ENCODE measurements around the gene SMIM12.

SMIM12 gene, protein sequence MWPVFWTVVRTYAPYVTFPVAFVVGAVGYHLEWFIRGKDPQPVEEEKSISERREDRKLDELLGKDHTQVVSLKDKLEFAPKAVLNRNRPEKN

DNA sequence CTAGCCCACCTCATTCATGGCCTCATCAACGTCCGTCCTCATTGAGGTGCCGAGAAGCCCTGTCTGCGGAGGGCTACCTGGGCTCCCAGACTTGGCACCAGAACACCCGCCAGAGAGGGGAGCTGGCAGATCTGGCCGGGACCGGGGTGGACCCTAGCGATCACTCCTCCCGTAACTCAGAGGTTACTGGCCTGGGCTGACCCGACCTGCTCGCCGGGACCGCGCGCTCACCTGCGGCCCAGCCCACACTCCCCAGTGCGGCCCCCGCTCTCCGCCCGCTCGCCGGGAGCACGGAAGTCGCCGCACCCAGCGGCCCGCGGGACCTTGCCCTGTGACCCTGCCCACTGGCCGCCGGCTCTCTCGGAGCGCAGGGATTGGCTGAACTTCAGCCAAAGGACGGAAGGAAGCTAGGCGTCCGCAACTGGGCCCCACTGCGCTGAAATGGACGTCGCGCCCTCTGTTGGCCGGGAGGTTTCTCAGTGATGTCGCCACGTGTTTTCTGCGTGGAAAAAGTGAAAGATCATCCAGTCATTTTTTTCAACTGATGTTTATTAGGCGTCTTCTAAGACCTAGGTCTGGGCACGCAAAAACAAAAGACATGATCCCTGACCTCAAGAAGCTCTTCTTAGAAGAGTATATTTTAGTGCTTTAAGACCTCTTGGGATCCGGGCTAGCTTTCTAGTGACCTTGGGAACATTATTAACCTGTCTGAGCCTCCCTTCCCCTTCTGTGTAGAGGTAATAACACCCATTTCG, at the start of gene SMIM12:
Gene SMIM12 (minus strand): TSS at position 304 of the 755 bp plus-strand sequence. CDS start 3,772 bp downstream, outside the sequence.
- peak; percentile 86 to 91 for DNase-seq

DNA sequence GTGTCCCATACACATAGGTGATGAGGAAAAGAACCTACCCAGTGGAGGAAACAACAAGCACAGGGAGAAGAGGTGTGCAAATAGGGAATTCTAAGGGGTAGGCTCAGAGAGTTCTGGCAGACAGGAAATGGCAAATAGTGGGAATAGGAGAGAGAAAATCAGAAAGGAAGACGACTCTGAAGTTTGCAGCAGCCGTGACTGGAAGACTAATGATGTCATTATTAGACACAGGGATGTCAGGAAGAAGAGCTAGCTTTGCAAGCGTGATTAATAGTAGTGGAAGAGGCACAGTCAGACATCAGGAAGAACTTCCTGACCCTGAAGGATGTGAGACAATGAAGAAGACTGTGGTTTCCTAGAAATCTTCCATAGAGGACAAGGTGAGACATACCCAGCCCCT, 48.8 kb upstream of the SMIM12 start:
- DNase-seq = no peak

DNA sequence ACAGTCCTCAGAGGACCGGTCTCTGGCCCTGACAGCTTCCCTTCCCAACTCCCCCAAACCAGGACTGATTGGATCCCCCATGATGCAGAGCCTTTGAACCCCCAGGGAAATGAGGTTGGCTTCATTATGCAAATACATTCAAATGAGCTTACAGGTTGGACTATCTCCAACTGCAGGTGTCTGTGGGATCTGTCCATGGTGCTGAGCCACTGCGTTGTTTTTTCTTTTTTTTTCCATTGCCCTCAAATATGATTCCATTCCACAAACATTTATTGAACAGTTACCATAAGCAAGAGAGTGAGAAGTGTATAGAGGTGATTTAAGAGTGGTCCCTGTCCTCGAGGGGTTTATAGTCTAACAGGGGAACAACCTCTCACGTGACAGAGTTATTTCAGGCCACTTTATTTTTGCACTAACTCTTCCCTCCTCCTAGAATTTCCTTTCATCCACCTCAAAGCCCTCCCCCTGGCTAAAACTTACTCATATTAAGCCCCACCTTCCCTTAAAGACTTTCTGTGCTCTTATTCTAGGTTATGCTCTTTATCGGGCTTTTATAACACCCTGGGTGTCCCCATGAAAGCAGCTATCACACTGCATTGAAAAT, 48.0 kb upstream of the SMIM12 start:
- DNase-seq = peak in 1 of 2 experiments; percentile 3

DNA sequence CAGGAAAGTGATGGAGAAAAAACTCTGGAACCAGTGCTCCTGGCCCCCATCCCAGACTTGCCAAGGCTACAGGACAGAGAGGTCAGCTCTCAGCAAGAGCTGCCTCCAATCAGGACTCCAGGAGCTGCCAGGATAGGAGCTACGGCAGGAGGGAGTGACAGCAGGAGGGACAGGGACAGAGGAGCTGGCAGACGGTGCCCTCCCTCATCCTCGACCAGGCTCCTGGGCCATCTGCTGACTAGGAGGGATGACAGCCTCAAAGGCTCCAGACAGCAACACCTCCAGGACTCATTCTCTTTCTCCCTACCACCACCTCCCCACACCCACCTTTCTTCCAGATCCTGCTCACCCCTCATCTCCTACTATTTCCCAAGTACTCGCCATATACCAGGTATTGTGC, 47.2 kb upstream of the SMIM12 start:
- no peak for DNase-seq

DNA sequence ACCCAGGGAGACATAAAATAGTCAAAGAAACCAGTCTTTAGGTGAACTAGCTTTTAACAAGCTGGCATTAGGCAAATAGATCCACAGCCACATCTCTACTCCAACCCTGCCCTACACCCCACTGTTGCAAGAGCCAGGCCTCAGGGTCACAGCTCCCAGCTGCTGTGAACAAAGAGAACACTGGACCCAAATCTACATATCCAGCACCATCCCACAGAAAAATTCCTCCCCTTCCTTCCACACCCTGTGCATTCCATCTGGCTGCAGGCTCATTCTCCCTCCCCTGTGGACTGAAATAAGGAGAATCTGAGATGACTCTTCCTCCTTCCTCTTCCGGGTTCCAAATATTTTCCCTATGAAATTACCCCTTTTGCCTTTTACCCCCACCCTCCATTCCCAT, 46.7 kb upstream of the SMIM12 start:
- no peak for DNase-seq

DNA sequence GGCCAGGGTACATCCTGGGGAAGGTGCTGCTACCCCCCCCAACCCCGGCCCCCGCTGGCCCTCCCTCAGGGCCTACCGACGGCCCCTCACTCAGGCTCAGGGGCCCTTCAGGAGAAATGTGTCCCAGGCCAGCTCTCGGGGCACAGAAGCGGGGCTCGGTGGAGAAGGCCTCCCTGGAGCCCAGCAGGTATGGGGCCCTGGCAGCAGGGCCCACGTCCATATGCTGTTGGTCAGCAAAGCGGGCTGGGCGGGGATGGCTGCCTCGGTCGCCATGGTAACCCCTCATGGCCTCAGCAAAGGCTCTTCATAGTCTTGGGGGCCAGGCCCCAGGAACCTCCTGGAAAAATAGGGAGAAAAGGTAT, 45.5 kb upstream of the SMIM12 start:
- no peak for DNase-seq

DNA sequence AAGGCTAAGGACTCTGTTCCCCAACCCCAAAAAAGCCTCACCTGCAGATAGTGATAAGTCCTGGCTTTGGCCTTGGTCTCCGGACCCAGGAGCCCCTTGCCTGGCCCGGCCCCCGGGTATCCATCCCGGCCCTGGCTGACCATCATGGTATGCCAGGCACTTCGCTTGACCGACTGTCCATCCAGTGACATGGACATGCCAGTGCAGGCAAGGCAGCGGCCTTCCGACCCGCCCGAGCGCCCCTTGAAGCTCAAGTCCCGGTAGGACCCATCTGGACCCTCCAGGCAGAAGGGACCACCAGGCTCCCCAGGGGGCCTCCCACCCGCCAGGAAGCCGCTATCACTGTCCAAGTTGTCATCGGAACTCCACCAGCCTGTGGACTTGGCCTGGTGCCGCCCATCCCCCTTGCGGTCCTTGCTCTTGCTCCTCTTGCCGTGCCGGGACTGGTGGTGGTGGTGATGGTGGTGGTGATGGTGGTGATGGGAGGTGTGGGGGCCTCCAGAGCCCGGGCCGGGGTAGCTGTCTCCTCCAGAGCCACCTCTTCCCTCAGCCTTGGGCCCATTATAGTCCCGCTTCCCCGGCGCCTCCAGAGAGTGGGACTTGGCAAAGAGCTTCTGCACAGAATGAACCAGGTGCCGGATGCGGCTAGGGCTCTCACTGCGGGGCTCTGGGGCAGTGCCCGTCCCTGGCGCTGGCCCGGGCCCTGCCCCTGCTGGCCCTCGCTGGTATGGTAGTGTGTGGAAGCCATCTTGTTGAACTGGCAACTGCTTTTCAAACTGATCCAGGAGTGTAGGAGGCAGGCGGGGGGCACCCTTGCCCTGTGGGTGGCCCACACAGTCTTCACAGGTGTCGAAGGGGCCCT, 44.9 kb upstream of the SMIM12 start:
- DNase-seq = no peak

DNA sequence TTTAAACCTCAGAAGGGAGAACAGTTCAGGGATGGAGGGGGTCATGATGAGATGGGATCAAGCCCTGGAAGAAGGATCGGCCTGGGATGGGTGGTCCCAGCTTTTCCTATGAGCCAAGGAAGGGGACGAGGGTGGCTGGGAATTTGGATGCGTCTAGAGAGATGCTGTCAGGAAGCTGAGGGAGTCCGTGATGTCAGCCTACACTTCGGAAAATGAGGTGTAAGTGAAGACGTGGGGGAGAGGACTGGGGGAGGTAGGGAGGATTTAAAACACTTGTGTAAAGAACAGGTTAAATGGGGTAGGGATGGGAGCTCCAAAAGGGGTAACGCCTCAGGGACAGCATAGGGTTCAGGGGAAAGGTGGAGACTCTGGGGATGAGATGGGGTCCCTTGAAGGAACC, 42.4 kb upstream of the SMIM12 start:
- no peak for DNase-seq

DNA sequence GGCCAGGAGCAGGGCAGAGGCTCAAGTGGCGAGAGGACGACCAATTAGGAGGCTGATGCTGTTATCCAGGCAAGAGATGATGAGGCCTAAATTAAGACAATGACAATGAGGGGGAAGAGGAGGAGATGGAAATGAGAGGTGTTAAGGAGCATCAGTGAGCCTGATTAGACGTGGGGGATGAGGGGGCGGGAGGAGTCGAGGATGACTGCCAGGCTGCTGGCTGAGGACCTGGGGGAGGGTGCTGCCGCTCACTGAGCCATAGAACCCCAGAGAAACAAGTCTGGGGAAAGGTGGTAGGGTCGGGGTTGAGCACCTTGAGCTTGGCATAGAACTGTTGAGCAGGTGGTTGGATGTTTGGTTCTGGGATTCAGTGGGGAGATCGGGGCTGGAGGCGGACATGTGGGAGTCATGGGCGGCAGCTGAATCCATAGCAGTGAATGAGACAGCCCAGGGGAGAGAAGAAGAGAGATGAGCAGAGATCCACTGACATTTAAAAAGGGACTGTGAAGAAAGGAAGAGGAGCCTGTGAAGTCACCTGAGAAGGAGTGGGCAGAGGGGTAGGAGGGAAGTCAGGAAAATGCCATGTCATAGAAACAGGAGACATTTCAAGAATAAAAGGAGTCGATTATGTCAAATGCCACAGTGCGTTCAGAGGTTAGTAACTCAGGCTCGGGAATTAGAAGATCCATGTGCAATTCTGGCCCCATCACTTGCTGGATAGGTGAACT, 41.4 kb upstream of the SMIM12 start:
- no peak for DNase-seq

DNA sequence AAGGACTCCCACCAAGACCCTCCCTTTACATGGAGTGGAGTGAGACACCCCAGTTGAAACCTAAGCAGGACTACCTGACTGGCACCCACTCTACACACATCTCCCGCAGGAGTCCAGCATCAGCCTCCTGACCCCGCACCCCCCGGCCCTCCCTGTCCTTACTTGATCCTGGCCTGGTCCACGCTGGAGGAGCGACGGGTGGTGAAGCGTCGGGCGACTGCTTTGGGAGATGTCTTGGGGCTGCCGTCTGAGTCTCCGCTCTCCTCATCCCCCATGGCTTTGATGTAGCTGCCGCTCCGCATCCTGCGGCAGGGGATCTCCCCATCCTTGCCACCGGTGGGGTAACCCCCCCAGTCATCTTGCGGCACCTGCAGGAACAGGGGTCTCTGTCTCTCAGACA, 40.4 kb upstream of the SMIM12 start:
- DNase-seq = no peak

DNA sequence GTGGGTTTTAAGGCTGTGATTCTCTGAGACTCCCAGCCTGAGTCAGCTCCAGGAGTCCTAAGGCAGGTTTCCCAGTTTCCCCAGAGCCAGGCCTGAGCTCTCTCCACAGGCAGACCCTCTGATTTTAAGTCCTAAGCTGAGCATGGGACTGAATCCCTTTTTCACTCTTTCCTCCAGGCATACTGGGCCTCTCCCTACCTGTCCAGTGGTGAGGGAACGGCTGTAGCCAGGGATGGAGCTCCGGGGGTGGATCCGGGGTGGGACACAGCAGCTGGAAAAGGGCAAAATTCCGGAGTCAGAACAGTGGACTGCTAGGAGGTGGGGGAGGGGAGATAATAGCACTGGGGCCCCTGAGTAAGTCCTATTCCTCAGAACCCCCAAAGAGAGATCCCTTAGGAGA, 39.9 kb upstream of the SMIM12 start:
- no peak for DNase-seq

DNA sequence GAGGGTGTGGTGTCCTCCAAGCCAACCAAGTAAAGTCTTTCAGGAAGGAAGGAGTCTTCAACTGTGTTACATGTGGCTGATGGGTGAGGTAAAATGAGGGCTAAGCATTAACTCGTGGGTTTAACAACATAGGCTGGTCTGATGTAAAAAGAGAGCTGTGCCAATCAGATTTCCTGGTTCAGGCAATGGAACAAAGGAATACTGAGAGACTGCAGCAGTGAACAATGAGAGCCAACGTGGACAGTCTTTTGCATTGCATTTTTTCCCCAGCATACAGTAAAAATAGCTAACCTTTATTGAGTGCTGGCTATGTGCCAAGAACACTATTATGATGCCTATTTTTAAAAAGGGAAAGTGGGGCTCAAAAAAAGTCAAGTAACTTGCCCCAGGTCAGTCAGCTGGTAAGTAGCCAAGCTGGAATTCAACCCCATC, 38.8 kb upstream of the SMIM12 start:
- DNase-seq = no peak

DNA sequence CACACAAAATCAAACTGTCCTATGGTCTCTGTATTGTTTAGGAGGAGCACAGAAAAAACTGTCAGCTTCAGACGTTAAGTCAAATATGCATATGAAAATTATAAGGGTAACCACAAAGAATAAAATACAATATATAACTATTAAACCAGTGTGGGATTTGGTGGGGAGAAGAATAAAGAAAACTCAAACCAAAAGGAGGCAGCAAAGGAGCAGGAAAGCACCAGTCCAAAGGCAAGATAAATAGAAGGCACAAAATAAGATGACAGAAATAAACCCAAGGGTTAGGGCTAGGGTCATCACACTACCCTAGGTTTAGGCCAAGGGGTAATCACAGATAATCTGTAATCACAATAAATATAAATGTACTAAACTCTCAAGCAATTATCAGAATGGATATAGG, 37.1 kb upstream of the SMIM12 start:
- peak in 1 of 2 experiments; percentile 14 for DNase-seq

DNA sequence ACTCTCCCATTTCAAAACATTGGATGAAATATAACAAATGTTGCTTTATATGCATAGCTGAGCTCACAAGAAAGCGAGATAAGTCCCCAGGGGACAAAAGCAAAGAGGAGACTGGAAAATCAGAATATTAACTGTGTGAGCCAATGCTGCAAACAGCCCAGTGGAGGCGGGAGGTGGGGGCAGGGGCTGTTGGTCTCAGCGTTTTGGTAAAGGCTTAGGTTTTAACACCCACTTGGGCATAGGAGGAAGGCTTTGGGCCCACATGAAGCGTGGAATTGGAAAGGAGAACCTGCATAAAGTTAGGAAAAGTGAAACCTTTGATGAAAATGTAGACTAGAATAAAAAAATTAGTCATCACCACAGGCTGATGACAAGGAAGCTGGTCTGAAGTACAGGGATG, 30.2 kb upstream of the SMIM12 start:
- no peak for DNase-seq

DNA sequence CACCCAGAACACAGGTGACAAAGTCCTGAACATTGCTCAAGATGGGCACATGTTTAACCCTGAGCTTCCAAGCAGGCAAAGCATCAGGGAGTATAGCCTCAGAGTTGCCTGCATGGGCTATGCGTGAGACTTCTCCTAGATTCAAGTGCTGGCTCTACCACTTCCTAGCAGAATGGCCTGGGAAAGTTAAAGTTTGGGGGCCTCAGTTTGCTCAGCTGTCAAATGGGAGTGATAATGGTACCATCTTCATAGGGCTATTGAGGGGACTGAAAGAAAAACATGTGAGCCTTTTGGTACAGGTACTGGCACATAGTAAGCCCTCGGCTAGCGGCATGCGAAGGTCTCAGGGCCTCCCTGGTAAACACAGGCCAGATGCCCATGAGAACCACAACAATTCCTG, 28.0 kb upstream of the SMIM12 start:
- no peak for DNase-seq

DNA sequence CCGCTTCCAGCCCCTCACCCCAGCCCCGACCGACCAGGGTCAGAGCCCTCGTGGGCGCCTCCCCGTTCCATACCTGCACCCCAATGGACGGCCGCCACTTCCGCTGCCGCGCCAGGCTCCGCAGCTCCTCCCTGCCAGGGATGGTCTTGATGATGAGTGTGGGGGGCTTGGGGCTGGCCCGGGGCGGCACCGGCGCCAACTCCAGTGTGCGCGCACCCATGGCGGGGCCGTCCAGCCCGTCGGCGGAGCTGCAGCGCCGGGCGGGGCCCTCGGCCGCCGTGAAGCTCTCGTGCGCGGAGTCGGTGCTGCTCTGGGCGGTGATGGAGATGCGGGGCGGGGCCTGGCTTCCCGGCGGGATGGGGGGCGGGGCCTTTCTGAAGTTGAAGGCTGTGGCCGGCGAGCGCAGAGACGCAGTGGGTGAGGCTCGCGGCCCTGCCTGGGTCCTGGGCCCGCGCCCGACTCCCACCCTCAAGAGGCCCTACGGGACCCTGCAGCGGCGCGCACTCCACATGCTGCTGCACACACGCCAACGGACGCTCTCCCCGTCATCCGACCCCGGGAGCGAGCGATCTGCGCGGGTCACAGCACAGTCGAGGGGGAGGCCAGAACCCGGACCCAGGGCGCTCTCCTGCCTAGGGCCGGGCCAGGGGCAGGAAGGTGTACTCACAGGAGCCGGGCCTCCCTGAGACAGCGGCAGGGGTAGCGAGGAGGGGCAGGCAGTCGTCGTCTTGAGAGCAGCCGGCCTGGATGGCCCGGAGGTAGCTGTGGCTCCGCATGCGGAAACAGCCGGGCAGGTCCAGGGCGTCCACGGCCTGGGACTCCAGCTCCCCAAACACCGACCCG, 26.1 kb upstream of the SMIM12 start:
- no peak for DNase-seq

DNA sequence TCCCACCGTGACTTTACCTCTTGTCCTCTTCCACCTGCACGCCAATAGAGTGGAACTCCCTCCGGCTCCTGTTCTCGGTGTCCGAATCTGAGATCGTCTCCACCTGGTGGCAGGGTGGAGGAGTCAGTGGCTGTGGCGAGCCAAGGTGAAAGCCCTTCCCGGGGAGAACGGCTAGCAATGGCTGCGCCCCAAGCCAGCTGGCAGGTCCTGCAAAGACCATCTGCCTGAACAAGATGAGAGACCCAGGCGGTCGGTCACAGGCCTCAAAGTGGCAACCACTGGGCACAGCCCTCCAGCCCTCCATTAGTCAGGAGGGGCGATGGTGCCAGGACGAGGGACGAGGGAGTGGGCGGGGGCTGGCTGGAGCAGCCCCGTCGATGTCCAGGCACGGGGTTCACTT, 25.4 kb upstream of the SMIM12 start:
- no peak for DNase-seq

DNA sequence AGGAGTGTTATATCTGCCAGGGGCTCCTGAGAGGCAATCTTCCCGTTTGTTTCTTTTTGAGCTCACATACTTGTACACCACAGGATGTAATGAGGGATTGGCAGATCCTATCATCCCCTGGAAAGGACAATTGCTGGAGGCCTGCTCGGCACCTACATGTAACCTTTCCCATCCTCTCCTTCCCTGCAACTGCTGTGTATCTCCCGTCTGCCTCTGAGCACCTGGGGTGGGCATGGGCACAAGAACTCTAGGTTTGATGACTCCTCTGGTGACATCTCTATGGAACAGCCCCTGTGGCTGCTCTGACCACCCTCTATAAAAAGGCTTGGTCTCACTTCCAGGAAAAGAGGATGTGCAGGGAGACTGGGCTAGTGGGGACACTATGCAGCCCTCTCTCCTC, 25.0 kb upstream of the SMIM12 start:
- DNase-seq = no peak

DNA sequence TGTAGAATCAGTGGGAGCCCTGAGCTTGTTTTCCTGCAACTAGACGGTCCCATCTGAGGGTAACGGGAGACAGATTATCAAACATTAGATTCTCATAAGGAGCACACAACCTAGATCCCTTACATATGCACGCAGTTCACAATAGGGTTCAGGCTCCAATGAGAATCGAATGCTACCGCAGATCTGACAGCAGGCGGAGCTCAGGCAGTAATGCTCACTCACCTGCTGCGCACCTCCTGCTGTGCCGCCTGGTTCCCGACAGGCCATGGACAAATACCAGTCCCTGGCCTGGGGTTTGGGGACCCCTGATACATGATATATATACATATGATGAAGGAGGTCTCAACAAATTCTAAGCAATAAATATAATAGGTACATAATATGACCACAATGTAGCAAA, 19.7 kb upstream of the SMIM12 start:
- no peak for DNase-seq

DNA sequence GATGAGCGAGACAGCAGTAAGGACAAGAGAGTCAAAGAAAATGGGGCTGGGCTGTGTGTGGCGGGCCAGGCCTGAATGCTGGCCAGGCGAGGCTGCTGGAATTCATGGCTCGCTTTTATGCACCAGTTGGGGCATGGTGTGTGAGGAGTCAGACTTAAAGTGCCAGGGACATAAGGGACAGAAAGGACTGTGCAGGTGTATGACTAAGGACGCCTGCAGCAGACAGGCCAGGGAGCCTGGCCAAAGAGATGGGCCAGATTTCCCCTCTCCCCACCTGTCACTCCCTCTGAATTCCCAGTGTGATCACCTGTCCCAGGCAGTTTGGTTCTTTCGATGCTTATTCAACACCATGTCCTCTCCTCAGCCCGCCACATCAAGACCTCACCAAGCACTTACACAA, 16.9 kb upstream of the SMIM12 start:
- no peak for DNase-seq

DNA sequence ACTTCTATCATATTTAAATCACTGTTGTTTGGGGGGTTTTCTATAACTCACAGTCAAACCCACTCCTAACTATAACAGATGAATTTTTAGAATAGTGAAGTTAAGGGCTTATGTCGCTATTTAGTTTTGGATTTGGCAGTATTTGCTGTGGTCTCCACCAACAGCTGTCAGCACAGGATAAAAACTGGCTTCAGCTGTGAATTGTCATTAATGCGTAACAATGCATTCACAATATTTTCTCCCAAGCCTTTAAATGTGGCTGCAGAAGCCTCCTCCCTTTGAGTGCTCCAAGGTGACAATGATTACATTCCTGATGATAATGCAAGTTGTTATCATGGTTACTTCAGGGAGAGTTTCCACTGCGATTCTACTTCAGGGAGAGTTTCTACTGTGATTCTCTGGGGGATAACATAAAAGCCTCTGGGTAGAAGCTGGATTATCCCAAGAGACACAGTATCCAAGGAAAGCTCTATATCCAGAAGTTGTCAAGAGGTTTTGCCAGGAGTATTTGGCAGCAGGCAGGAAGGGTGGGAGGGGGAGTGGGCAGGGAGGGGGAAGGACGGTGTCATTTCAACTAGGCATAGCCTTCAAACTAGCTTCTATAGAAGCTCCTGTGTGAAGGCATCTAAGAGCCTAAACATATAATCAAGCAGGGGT, 14.9 kb upstream of the SMIM12 start:
- no peak for DNase-seq

DNA sequence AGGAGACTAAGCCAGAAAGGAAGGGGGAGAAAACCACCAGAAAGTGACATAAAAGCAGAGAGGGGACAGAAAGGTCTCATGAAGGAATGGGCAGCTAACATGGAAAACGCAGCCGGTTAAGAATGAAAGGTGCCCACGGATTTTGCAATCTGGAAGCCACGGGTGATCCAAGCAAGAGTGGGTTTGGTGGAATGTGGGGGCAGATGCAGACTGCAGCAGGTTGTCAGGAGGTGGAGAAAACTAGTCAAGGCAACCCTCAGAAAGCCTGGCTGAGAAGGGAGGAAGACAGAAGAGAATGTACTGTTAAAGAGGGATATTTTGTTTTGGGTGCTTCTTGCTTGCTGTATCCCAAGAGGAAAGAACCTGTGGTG, 12.6 kb upstream of the SMIM12 start:
- DNase-seq = no peak
